Upper lobe of left lung (tissue), 6 donors: ENCODE measurements around the gene NEK11. TPM values are rescaled to one million over a fixed set of nuclear protein-coding genes. Genes with fewer than 3 reads are reported as not detected.
A peak's percentile ranks its signal among the peaks of the same experiment; 100 is the strongest.

Experiments used
- ATAC-seq, 2 donors: fragments of 200-7000 bp; cut with Tn5 transposase; one replicate each; pipeline ENCODE4 v1.9.1; 2022; ENCODE audit warnings: mild to moderate bottlenecking in 2 of 2, moderate library complexity in 2 of 2; ENCODE audit not compliant: low FRiP score in 2 of 2
- DNase-seq, 2 donors: peaks; one replicate each; pipeline ENCODE4 v3.0.0-alpha.2; 2019 to 2020
- H3K27ac ChIP-seq, 4 donors: fragments of 200-600 bp; sonication (generic); one replicate each; pipeline ENCODE4 v1.5.1; 2016 to 2019
- H3K27me3 ChIP-seq, 4 donors: fragments of 200-600 bp; sonication (generic); one replicate each; pipeline ENCODE4 v1.5.1; 2017 to 2019
- H3K36me3 ChIP-seq, 4 donors: fragments of 200-600 bp; sonication (generic); one replicate each; pipeline ENCODE4 v1.5.1; 2016 to 2019
- H3K4me1 ChIP-seq, 4 donors: fragments of 200-600 bp; sonication (generic); one replicate each; pipeline ENCODE4 v1.5.1; 2018 to 2019
- H3K4me3 ChIP-seq, 4 donors: fragments of 200-600 bp; sonication (generic); one replicate each; pipeline ENCODE4 v1.5.1; 2017 to 2019; ENCODE audit warnings: mild to moderate bottlenecking in 2 of 4, moderate library complexity in 1 of 4
- H3K9me3 ChIP-seq, 4 donors: fragments of 200-600 bp; sonication (generic); one replicate each; pipeline ENCODE4 v1.5.1; 2018 to 2019
- CTCF ChIP-seq, 6 experiments: fragments of 450-650 bp in 4 of 6; fragments of 200-600 bp in 2 of 6; sonication (generic) in 2 of 6; IDR thresholded peaks; one replicate each; pipeline ENCODE4 v1.5.1; 2016 to 2019; ENCODE audit warnings: antibody characterized with exemption in 6 of 6
- EP300 ChIP-seq, 4 donors: sonication (generic); formaldehyde crosslinking; IDR thresholded peaks; one replicate each; pipeline ENCODE4 v1.5.1; 2017; ENCODE audit warnings: antibody characterized with exemption in 4 of 4, control low read depth in 2 of 4
- POLR2A ChIP-seq, 4 donors: fragments of 450-650 bp; IDR thresholded peaks; one replicate each; pipeline ENCODE4 v1.5.1; 2016 to 2017; ENCODE audit warnings: antibody characterized with exemption in 4 of 4, mild to moderate bottlenecking in 2 of 4
- POLR2AphosphoS5 ChIP-seq, 2 donors: sonication (generic); formaldehyde crosslinking; IDR thresholded peaks; one replicate each; pipeline ENCODE4 v1.5.1; 2017; ENCODE audit warnings: antibody characterized with exemption in 2 of 2
- WGBS, 2 donors: methylation state at CpG; one replicate each; pipeline ENCODE4 v1.1.5; 2017 to 2018; 5-methylcytosine and 5-hydroxymethylcytosine counted together
- total RNA-seq, 6 donors: library from RNA; depleted of rRNA in 4 of 6; stranded (reverse); fragments of >200 nt in 4 of 6; gene quantifications; one replicate each; pipeline versions ENCODE4 v1.1.0 to v1.2.1, GENCODE V29; 2016 to 2021
- donor health status: DM: no; HTN: no; CAD: no; lungs with moderate emphysema.
- donor health status: DM: no; HTN: yes; CAD: no; lungs with severe emphysema.

The NEK11 gene
- total RNA-seq, 6 donors from 2014 or later, result 2.4 to 40.4 (median 14.6) TPM

DNA sequence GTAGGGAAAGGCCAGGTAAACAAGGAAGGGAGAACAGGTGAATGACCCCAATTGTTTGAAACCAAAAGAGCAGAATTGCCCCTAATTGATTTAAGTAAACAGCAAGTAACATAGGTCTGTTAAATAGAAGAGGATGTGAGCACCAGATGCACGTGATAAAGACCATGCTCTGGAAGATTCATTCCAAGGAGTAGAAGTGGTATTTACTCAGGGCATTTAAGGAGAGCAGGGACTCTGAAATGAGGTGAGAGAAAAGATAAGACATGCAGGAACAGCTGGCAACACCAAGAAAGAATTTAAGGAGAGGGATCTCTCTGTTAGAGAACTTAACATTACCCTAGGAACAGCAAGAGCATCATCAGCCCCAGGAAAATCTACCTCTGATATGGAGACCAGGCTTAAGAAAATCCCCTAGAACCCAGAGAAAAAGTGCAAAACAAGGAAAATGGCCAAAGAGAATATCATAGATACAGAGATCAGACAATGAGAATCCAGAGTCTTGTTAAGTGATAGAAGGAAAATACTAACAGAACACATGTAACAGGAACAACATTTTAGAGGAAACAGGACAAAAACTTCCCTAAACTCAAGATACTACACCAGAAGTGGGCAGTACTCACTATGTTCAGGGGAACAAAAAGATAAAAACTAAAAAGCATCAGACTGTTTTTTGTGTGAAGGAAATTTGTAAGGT, 361.3 kb downstream of the NEK11 start:
- 29 to 41% methylated on average over 1 of the region's 1 CpG for WGBS, 2 donors
- DNase-seq, result no peak

DNA sequence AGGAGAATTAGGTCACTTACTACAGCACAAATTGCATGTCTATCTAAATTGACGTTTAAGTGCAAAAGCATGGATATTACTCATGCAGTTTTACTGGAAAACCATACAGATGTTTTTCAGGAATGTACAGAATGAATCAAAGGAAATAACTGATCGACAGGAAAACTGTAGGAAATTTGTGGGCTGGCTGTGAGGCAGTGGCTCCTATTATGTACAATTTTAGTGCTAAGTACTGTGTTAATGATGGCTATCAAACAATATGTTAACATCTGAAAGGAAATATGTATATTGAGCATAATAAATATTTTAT, 361.8 kb downstream of the NEK11 start:
- no peak for ATAC-seq
- peak overlapping the region in 2 of 4 donors; percentile 8 to 87 for H3K27ac ChIP-seq
- TF ChIP-seq EP300 (IDR thresholded peaks at IDR 0.05) (no peak), POLR2AphosphoS5 (IDR thresholded peaks at IDR 0.05) (no peak), POLR2A (IDR thresholded peaks at IDR 0.05) (no peak), CTCF (IDR thresholded peaks at IDR 0.05) (no peak)
- no peaks in the 10 kb centered on the region for H3K27me3 ChIP-seq
- H3K4me1 ChIP-seq, result peaks cover 47 to 50% (median 48%) of the 10 kb centered on the region in 4 donors
- peaks cover 0 to 20% (median 4%) of the 10 kb centered on the region in 4 donors for H3K36me3 ChIP-seq
- DNase-seq, result no peak
- no peaks in the 10 kb centered on the region for H3K9me3 ChIP-seq
- WGBS, 2 donors, result 46 to 54% methylated on average over 2 of the region's 2 CpGs
- H3K4me3 ChIP-seq, result no peak overlapping the region

More for the DNA sequence above, 361.3 kb downstream of the NEK11 start:
- H3K9me3 ChIP-seq, result no peaks in the 10 kb centered on the region
- no peaks in the 10 kb centered on the region for H3K27me3 ChIP-seq
- TF ChIP-seq POLR2A (IDR thresholded peaks at IDR 0.05), result no peak
- no peak for TF ChIP-seq CTCF (IDR thresholded peaks at IDR 0.05)
- no peak for TF ChIP-seq EP300 (IDR thresholded peaks at IDR 0.05)
- no peak for TF ChIP-seq POLR2AphosphoS5 (IDR thresholded peaks at IDR 0.05)
- H3K4me1 ChIP-seq, result peaks cover 50 to 55% (median 52%) of the 10 kb centered on the region in 4 donors
- H3K27ac ChIP-seq, result peak overlapping the region; percentile 80 to 98 (median 88)
- H3K4me3 ChIP-seq, result no peak overlapping the region
- peaks cover 0 to 23% (median 6%) of the 10 kb centered on the region in 4 donors for H3K36me3 ChIP-seq
- no peak for ATAC-seq

DNA sequence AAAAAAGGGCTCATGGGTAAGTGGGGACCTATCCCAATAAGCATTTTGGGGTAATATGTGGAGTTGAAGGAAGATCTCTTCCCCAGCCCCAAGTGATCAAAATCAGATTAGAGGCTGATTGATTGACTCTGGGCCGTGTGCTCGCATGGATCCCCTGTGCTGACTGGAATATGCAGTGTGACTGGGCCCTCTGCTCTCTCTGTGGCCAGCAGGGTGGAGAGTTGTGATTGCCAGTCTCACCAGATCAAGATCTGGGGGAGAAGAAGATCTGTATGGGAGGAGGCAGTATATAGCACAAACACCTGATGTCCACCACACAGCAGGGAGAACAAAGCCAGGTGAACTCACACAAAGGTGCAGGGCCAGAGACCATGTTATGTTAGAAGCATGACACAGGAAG, 363.7 kb downstream of the NEK11 start:
- H3K36me3 ChIP-seq, result peaks cover 0 to 5% (median 0%) of the 10 kb centered on the region in 4 donors
- peaks cover 31 to 33% (median 32%) of the 10 kb centered on the region in 4 donors for H3K4me1 ChIP-seq
- no peak for DNase-seq
- no peak for ATAC-seq
- H3K9me3 ChIP-seq, result no peaks in the 10 kb centered on the region
- TF ChIP-seq EP300 (IDR thresholded peaks at IDR 0.05) (no peak), POLR2AphosphoS5 (IDR thresholded peaks at IDR 0.05) (no peak), CTCF (IDR thresholded peaks at IDR 0.05) (no peak), POLR2A (IDR thresholded peaks at IDR 0.05) (no peak)
- H3K27me3 ChIP-seq, result no peaks in the 10 kb centered on the region
- WGBS, 2 donors, result 75 to 89% methylated on average over 2 of the region's 2 CpGs
- H3K27ac ChIP-seq, result no peak overlapping the region
- H3K4me3 ChIP-seq, result no peak overlapping the region

DNA sequence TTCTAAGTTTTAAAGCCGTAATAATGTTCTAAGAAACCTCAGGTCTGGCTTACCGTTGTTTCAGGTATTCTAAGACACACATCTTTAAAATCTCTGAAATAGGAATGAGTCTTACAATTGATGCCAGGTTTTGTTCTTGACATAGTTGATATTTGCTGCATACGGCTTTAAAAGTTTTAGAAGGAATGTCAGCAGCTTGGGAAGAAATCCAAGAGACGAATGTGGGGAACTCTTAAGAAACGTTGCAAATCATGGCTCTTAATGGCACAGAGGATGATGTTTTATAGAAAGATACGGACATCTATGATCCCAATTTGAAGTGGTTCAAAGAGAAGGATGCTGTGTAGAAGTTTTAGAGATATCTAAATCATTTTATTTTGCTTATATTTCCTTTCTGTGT, 366.4 kb downstream of the NEK11 start:
- Histone ChIP-seq H3K9me3 (no peaks in the 10 kb centered on the region), H3K27me3 (no peaks in the 10 kb centered on the region), H3K4me1 (peaks cover 5 to 7% (median 6%) of the 10 kb centered on the region in 4 donors), H3K4me3 (no peak overlapping the region), H3K27ac (no peak overlapping the region), H3K36me3 (no peaks in the 10 kb centered on the region)
- DNase-seq (no peak), ATAC-seq (no peak)
- whole genome bisulfite sequencing, 2 donors, result 60 to 80% methylated on average over 6 of the region's 6 CpGs
- no peak for TF ChIP-seq EP300 (IDR thresholded peaks at IDR 0.05)
- no peak for TF ChIP-seq CTCF (IDR thresholded peaks at IDR 0.05)
- TF ChIP-seq POLR2AphosphoS5 (IDR thresholded peaks at IDR 0.05), result no peak
- no peak for TF ChIP-seq POLR2A (IDR thresholded peaks at IDR 0.05)

- Histone ChIP-seq H3K27ac (no peak overlapping the region), H3K27me3 (no peaks in the 10 kb centered on the region), H3K4me1 (no peaks in the 10 kb centered on the region), H3K4me3 (no peak overlapping the region), H3K9me3 (no peaks in the 10 kb centered on the region), H3K36me3 (no peaks in the 10 kb centered on the region)
- DNase-seq (no peak), ATAC-seq (no peak)
- TF ChIP-seq EP300 (IDR thresholded peaks at IDR 0.05), result no peak
- no peak for TF ChIP-seq POLR2A (IDR thresholded peaks at IDR 0.05)
- no peak for TF ChIP-seq CTCF (IDR thresholded peaks at IDR 0.05)
- WGBS, 2 donors, result 71 to 75% methylated on average over 4 of the region's 4 CpGs
Measured at GRCh38 chr3:131393868-131394267, 367.2 kb downstream of the NEK11 start.
